HS-5 (cell line): ENCODE data around the gene FAM50A.
A peak's percentile ranks its signal among the peaks of the same experiment; 100 is the strongest.

Source experiments
- DNase-seq: peaks from one replicate; pipeline ENCODE4 v3.0.0-alpha.2; 2012; ENCODE audit warnings: low read depth

Gene FAM50A

GRCh38 chrX:154413142-154413541, 30.8 kb upstream of the FAM50A start:
- DNase-seq, result no peak

GRCh38 chrX:154417157-154417556, 26.8 kb upstream of the FAM50A start:
- DNase-seq, result no peak

- DNase-seq, result no peak
Observed at GRCh38 chrX:154419189-154419588, 24.8 kb upstream of the FAM50A start.

- no peak for DNase-seq
Observed at GRCh38 chrX:154419688-154420401, 24.1 kb upstream of the FAM50A start.

GRCh38 chrX:154420402-154420756, 23.6 kb upstream of the FAM50A start:
- DNase-seq, result no peak

- no peak for DNase-seq
Observed at GRCh38 chrX:154426916-154427770, 16.8 kb upstream of the FAM50A start.

- peak; percentile 54 for DNase-seq
Observed at GRCh38 chrX:154428176-154429171, 15.5 kb upstream of the FAM50A start, which contains the start of gene ATP6AP1. Gene ATP6AP1 (plus strand): TSS chrX:154428677. CDS start chrX:154428693, 16 bp downstream.

- DNase-seq, result no peak
Observed at GRCh38 chrX:154429711-154430110, 14.2 kb upstream of the FAM50A start.

- no peak for DNase-seq
Observed at GRCh38 chrX:154430479-154430878, 13.5 kb upstream of the FAM50A start.

- no peak for DNase-seq
Observed at GRCh38 chrX:154430916-154431315, 13.0 kb upstream of the FAM50A start.

GRCh38 chrX:154431341-154431740, 12.6 kb upstream of the FAM50A start:
- DNase-seq, result no peak

- no peak for DNase-seq
Observed at GRCh38 chrX:154432210-154432609, 11.7 kb upstream of the FAM50A start.

- no peak for DNase-seq
Observed at GRCh38 chrX:154433605-154434004, 10.3 kb upstream of the FAM50A start.

GRCh38 chrX:154434394-154435168, 9.4 kb upstream of the FAM50A start:
- no peak for DNase-seq

GRCh38 chrX:154435171-154435733, 8.7 kb upstream of the FAM50A start:
- no peak for DNase-seq

GRCh38 chrX:154436374-154436982, 7.5 kb upstream of the FAM50A start:
- no peak for DNase-seq

- DNase-seq, result no peak
Observed at GRCh38 chrX:154436983-154437752, 6.8 kb upstream of the FAM50A start, which contains the start of gene GDI1. Gene GDI1 (plus strand): TSS chrX:154437154. CDS start chrX:154437255, 101 bp downstream.

GRCh38 chrX:154437971-154438893, 5.7 kb upstream of the FAM50A start:
- no peak for DNase-seq
